Measurements from ENCODE around the gene TSHZ2.

Gene TSHZ2

GRCh38 chr20:52978851-52979250 lies 6.7 kb downstream of the TSHZ2 start:
- Histone ChIP-seq H3K27ac (no peak overlapping the region), H3K79me2 (ENCODE audit: insufficient read depth, low read depth) (no peaks in the 10 kb centered on the region), H3K27me3 (ENCODE audit: insufficient read depth, low read depth) (no peaks in the 10 kb centered on the region), H4K20me1 (ENCODE audit: insufficient read depth) (no peaks in the 10 kb centered on the region), H2AFZ (ENCODE audit: low read depth) (no peak overlapping the region), H3K4me2 (no peak overlapping the region), H3K4me1 (ENCODE audit: low read depth, poor library complexity, severe bottlenecking) (no peaks in the 10 kb centered on the region), H3K36me3 (ENCODE audit: insufficient read depth) (no peaks in the 10 kb centered on the region), H3K9ac (no peak overlapping the region), H3K4me3 (IDR thresholded peaks at IDR 0.05; ENCODE audit: insufficient read depth, low read depth, low read length) (no peak overlapping the region)
- TF ChIP-seq CTCF (conservative IDR thresholded peaks at IDR 0.05; ENCODE audit: low read depth, low read length), result no peak

- no peak for TF ChIP-seq CTCF (conservative IDR thresholded peaks at IDR 0.05; ENCODE audit: low read depth, low read length)
- no peak overlapping the region for H3K4me2 ChIP-seq
- no peak overlapping the region for H2AFZ ChIP-seq (ENCODE audit: low read depth)
- no peaks in the 10 kb centered on the region for H3K79me2 ChIP-seq (ENCODE audit: insufficient read depth, low read depth)
- H4K20me1 ChIP-seq (ENCODE audit: insufficient read depth), result no peaks in the 10 kb centered on the region
- H3K4me3 ChIP-seq (IDR thresholded peaks at IDR 0.05; ENCODE audit: insufficient read depth, low read depth, low read length), result no peak overlapping the region
- H3K9ac ChIP-seq, result no peak overlapping the region
- H3K36me3 ChIP-seq (ENCODE audit: insufficient read depth), result no peaks in the 10 kb centered on the region
- no peaks in the 10 kb centered on the region for H3K4me1 ChIP-seq (ENCODE audit: low read depth, poor library complexity, severe bottlenecking)
- no peaks in the 10 kb centered on the region for H3K27me3 ChIP-seq (ENCODE audit: insufficient read depth, low read depth)
- no peak overlapping the region for H3K27ac ChIP-seq
These were observed 8.9 kb downstream of the TSHZ2 start for GRCh38 chr20:52981051-52981450.

GRCh38 chr20:52983726-52984450 lies 11.7 kb downstream of the TSHZ2 start:
- no peaks in the 10 kb centered on the region for H3K79me2 ChIP-seq (ENCODE audit: insufficient read depth, low read depth)
- no peak overlapping the region for H3K27ac ChIP-seq
- H3K4me2 ChIP-seq, result no peak overlapping the region
- no peak overlapping the region for H3K4me3 ChIP-seq (IDR thresholded peaks at IDR 0.05; ENCODE audit: insufficient read depth, low read depth, low read length)
- no peaks in the 10 kb centered on the region for H3K4me1 ChIP-seq (ENCODE audit: low read depth, poor library complexity, severe bottlenecking)
- no peaks in the 10 kb centered on the region for H3K27me3 ChIP-seq (ENCODE audit: insufficient read depth, low read depth)
- H3K36me3 ChIP-seq (ENCODE audit: insufficient read depth), result no peaks in the 10 kb centered on the region
- no peak overlapping the region for H3K9ac ChIP-seq
- H2AFZ ChIP-seq (ENCODE audit: low read depth), result no peak overlapping the region
- no peaks in the 10 kb centered on the region for H4K20me1 ChIP-seq (ENCODE audit: insufficient read depth)
- no peak for TF ChIP-seq CTCF (conservative IDR thresholded peaks at IDR 0.05; ENCODE audit: low read depth, low read length)

- H3K79me2 ChIP-seq (ENCODE audit: insufficient read depth, low read depth), result no peaks in the 10 kb centered on the region
- H3K9ac ChIP-seq, result no peak overlapping the region
- H3K27me3 ChIP-seq (ENCODE audit: insufficient read depth, low read depth), result no peaks in the 10 kb centered on the region
- no peak overlapping the region for H3K4me3 ChIP-seq (IDR thresholded peaks at IDR 0.05; ENCODE audit: insufficient read depth, low read depth, low read length)
- H3K4me2 ChIP-seq, result no peak overlapping the region
- H2AFZ ChIP-seq (ENCODE audit: low read depth), result no peak overlapping the region
- H3K4me1 ChIP-seq (ENCODE audit: low read depth, poor library complexity, severe bottlenecking), result no peaks in the 10 kb centered on the region
- H3K36me3 ChIP-seq (ENCODE audit: insufficient read depth), result no peaks in the 10 kb centered on the region
- no peak overlapping the region for H3K27ac ChIP-seq
- no peak for TF ChIP-seq CTCF (conservative IDR thresholded peaks at IDR 0.05; ENCODE audit: low read depth, low read length)
- H4K20me1 ChIP-seq (ENCODE audit: insufficient read depth), result no peaks in the 10 kb centered on the region
These were observed 12.3 kb downstream of the TSHZ2 start for GRCh38 chr20:52984451-52984810.
